Measurements from ENCODE around the gene ACSS2.

DNA sequence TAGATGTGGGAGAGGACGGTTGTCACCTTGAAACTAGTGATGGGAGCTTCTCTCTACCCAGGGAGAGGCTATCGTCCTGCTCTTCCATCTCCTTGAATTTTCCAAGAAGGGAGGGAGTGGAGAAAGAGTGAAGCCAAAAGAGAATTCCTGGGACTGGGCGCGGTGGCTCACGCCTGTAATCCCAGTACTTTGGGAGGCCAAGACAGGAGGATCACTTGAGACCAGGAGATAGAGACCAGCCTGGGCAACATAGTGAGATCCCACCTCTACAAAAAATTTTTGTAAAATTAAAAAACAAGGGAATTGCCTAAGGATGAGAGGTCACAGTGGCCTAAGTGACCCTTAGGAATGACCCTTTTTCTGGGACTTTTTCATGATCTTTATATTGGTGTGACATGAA is 88.1 kb downstream of the ACSS2 start:
- TF ChIP-seq, protein P1, sequence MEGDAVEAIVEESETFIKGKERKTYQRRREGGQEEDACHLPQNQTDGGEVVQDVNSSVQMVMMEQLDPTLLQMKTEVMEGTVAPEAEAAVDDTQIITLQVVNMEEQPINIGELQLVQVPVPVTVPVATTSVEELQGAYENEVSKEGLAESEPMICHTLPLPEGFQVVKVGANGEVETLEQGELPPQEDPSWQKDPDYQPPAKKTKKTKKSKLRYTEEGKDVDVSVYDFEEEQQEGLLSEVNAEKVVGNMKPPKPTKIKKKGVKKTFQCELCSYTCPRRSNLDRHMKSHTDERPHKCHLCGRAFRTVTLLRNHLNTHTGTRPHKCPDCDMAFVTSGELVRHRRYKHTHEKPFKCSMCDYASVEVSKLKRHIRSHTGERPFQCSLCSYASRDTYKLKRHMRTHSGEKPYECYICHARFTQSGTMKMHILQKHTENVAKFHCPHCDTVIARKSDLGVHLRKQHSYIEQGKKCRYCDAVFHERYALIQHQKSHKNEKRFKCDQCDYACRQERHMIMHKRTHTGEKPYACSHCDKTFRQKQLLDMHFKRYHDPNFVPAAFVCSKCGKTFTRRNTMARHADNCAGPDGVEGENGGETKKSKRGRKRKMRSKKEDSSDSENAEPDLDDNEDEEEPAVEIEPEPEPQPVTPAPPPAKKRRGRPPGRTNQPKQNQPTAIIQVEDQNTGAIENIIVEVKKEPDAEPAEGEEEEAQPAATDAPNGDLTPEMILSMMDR (conservative IDR thresholded peaks at IDR 0.05 in 1 of 2, IDR thresholded peaks at IDR 0.05 in 1 of 2; ENCODE audit: low read depth in 1 of 2, low read length in 2 of 2): no peak
- TF ChIP-seq EZH2 (IDR thresholded peaks at IDR 0.05; ENCODE audit: low read length, missing control alignments): no peak

Data from fibroblast of lung (primary cell).